ENCODE data around the gene GRM4.

Gene GRM4

GRCh38 chr6:34104628-34105027, 41.3 kb downstream of the GRM4 start:
- FAIRE-seq, result no peak

- FAIRE-seq, result no peak
Measured at GRCh38 chr6:34104186-34104585, 41.7 kb downstream of the GRM4 start.

GRCh38 chr6:34103321-34103720, 42.6 kb downstream of the GRM4 start:
- no peak for FAIRE-seq

GRCh38 chr6:34102696-34103095, 43.2 kb downstream of the GRM4 start:
- FAIRE-seq, result no peak

- no peak for FAIRE-seq
Measured at GRCh38 chr6:34102099-34102656, 43.7 kb downstream of the GRM4 start.

- no peak for FAIRE-seq
Measured at GRCh38 chr6:34100788-34101187, 45.1 kb downstream of the GRM4 start.

GRCh38 chr6:34099878-34100277, 46.0 kb downstream of the GRM4 start:
- no peak for FAIRE-seq

GRCh38 chr6:34098045-34098936, 47.6 kb downstream of the GRM4 start:
- no peak for FAIRE-seq

- no peak for FAIRE-seq
Measured at GRCh38 chr6:34096814-34097213, 49.1 kb downstream of the GRM4 start.

- no peak for FAIRE-seq
Measured at GRCh38 chr6:34096193-34096592, 49.7 kb downstream of the GRM4 start.

- no peak for FAIRE-seq
Measured at GRCh38 chr6:34095741-34096140, 50.1 kb downstream of the GRM4 start.

GRCh38 chr6:34095136-34095505, 50.8 kb downstream of the GRM4 start:
- no peak for FAIRE-seq

GRCh38 chr6:34094474-34095135, 51.3 kb downstream of the GRM4 start:
- no peak for FAIRE-seq

- FAIRE-seq, result no peak
Measured at GRCh38 chr6:34093854-34094430, 51.9 kb downstream of the GRM4 start.

GRCh38 chr6:34093206-34093605, 52.7 kb downstream of the GRM4 start:
- no peak for FAIRE-seq

- no peak for FAIRE-seq
Measured at GRCh38 chr6:34092631-34093030, 53.3 kb downstream of the GRM4 start.

- FAIRE-seq, result no peak
Measured at GRCh38 chr6:34090935-34091334, 55.0 kb downstream of the GRM4 start.

GRCh38 chr6:34090529-34090928, 55.4 kb downstream of the GRM4 start:
- no peak for FAIRE-seq

GRCh38 chr6:34086558-34086957, 59.3 kb downstream of the GRM4 start:
- FAIRE-seq, result no peak

GRCh38 chr6:34085453-34086170, 60.3 kb downstream of the GRM4 start:
- FAIRE-seq, result no peak

- no peak for FAIRE-seq
Measured at GRCh38 chr6:34084591-34085290, 61.1 kb downstream of the GRM4 start.

GRCh38 chr6:34082864-34083626, 62.8 kb downstream of the GRM4 start:
- FAIRE-seq, result no peak

Measured in TTC549 (cell line).